ENCODE measurements around the gene CLASRP.

Gene CLASRP

GRCh38 chr19:45090034-45090433, 51.2 kb downstream of the CLASRP start:
- no peak for DNase-seq

- DNase-seq, result no peak
Observed at GRCh38 chr19:45090606-45091005, 51.8 kb downstream of the CLASRP start.

- DNase-seq, result peak; percentile 98
Observed at GRCh38 chr19:45091031-45091923, 52.4 kb downstream of the CLASRP start.

- peak; percentile 96 for DNase-seq
Observed at GRCh38 chr19:45092747-45093678, 54.2 kb downstream of the CLASRP start, which contains the start of gene PPP1R37. Gene PPP1R37, plus strand, starts transcription at chr19:45093179. Its CDS starts 147 bp downstream, at chr19:45093326.

- DNase-seq, result no peak
Observed at GRCh38 chr19:45094137-45094536, 55.3 kb downstream of the CLASRP start.

GRCh38 chr19:45094707-45095106, 55.9 kb downstream of the CLASRP start:
- DNase-seq, result no peak

GRCh38 chr19:45095496-45096413, 56.9 kb downstream of the CLASRP start:
- no peak for DNase-seq

GRCh38 chr19:45096700-45097099, 57.9 kb downstream of the CLASRP start:
- no peak for DNase-seq

GRCh38 chr19:45097450-45097775, 58.6 kb downstream of the CLASRP start:
- no peak for DNase-seq

GRCh38 chr19:45097776-45098520, 59.1 kb downstream of the CLASRP start:
- DNase-seq, result no peak

GRCh38 chr19:45098521-45099466, 59.9 kb downstream of the CLASRP start:
- no peak for DNase-seq

- no peak for DNase-seq
Observed at GRCh38 chr19:45099467-45100191, 60.8 kb downstream of the CLASRP start.

- DNase-seq, result no peak
Observed at GRCh38 chr19:45100201-45100600, 61.4 kb downstream of the CLASRP start.

- no peak for DNase-seq
Observed at GRCh38 chr19:45100846-45101252, 62.0 kb downstream of the CLASRP start.

GRCh38 chr19:45101806-45102205, 63.0 kb downstream of the CLASRP start:
- DNase-seq, result no peak

- DNase-seq, result no peak
Observed at GRCh38 chr19:45102481-45102880, 63.6 kb downstream of the CLASRP start.

- peak; percentile 59 for DNase-seq
Observed at GRCh38 chr19:45103156-45103507, 64.3 kb downstream of the CLASRP start.

- no peak for DNase-seq
Observed at GRCh38 chr19:45103508-45104319, 64.9 kb downstream of the CLASRP start.

Data from CD4-positive, alpha-beta T cell treated with Interleukin-17A for 1 hour (primary cell).